DOHH2 (cell line): ENCODE measurements around the gene MICAL3.

ENCODE experiments used
- H3F3A ChIP-seq: fragments of 200-600 bp; sonication (generic), shearing (Covaris generic); 2 replicates; pipeline ENCODE4 v1.6.0; 2016; ENCODE audit warnings: antibody characterized with exemption, mild to moderate bottlenecking; ENCODE audit not compliant: control insufficient read depth, insufficient read depth
- H3K27ac ChIP-seq: fragments of 200-600 bp; sonication (generic); 2 replicates; pipeline ENCODE4 v1.5.1; 2014; ENCODE audit warnings: low read depth, mild to moderate bottlenecking, low read length, moderate library complexity
- H3K27me3 ChIP-seq: fragments of 200-600 bp; sonication (generic); 2 replicates; pipeline ENCODE4 v1.6.1; 2014; ENCODE audit warnings: mild to moderate bottlenecking, low read length, mixed read lengths; ENCODE audit not compliant: control insufficient read depth
- H3K36me3 ChIP-seq: fragments of 200-600 bp; sonication (generic); 2 replicates; pipeline ENCODE4 v1.6.1; 2014; ENCODE audit warnings: mild to moderate bottlenecking, low read length, moderate library complexity, mixed read lengths; ENCODE audit not compliant: control insufficient read depth
- H3K4me1 ChIP-seq: fragments of 200-600 bp; sonication (generic); 2 replicates; pipeline ENCODE4 v1.6.1; 2014; ENCODE audit warnings: mild to moderate bottlenecking, low read length, mixed read lengths; ENCODE audit not compliant: control insufficient read depth
- H3K4me2 ChIP-seq: fragments of 200-600 bp; sonication (generic); 2 replicates; pipeline ENCODE4 v1.6.0; 2014; ENCODE audit warnings: mild to moderate bottlenecking, low read length, moderate library complexity
- H3K4me3 ChIP-seq: fragments of 200-600 bp; sonication (generic); 2 replicates; pipeline ENCODE4 v1.5.1; 2014; ENCODE audit warnings: mild to moderate bottlenecking, low read length, mixed read lengths
- H3K79me2 ChIP-seq: fragments of 200-600 bp; sonication (generic); 2 replicates; pipeline ENCODE4 v1.6.1; 2014; ENCODE audit warnings: mild to moderate bottlenecking, low read length, mixed read lengths; ENCODE audit not compliant: control insufficient read depth
- H3K9me2 ChIP-seq: fragments of 200-600 bp; sonication (generic); replicated peaks from 2 replicates; pipeline ENCODE4 v1.6.1; 2014; ENCODE audit warnings: mild to moderate bottlenecking, low read length, mixed read lengths; ENCODE audit not compliant: control insufficient read depth
- H3K9me3 ChIP-seq: fragments of 200-600 bp; sonication (generic); 2 replicates; pipeline ENCODE4 v1.6.1; 2014; ENCODE audit warnings: antibody characterized with exemption, low read length, mixed read lengths; ENCODE audit not compliant: control insufficient read depth, insufficient read depth
- H4K20me1 ChIP-seq: fragments of 200-600 bp; sonication (generic); 2 replicates; pipeline ENCODE4 v1.6.0; 2014; ENCODE audit warnings: low read depth, mild to moderate bottlenecking, antibody characterized with exemption, low read length, moderate library complexity; ENCODE audit not compliant: control insufficient read depth, insufficient read depth
- CTCF ChIP-seq: fragments of 200-600 bp; sonication (generic); IDR thresholded peaks from one replicate; pipeline ENCODE4 v1.5.1; 2014; ENCODE audit warnings: antibody characterized with exemption, mild to moderate bottlenecking, low read depth, low read length; ENCODE audit not compliant: poor library complexity, severe bottlenecking
- EZH2phosphoT487 ChIP-seq: fragments of 200-600 bp; sonication (generic); IDR thresholded peaks from 2 replicates; pipeline ENCODE4 v1.6.1; 2017; ENCODE audit warnings: borderline replicate concordance, mild to moderate bottlenecking, antibody characterized with exemption, low read length, moderate library complexity, mixed read lengths

MICAL3 gene

GRCh38 chr22:17865183-17866055, 158.9 kb downstream of the MICAL3 start:
- peaks cover 48% of the 10 kb centered on the region for H3K36me3 ChIP-seq
- no peaks in the 10 kb centered on the region for H3F3A ChIP-seq
- no peak overlapping the region for H3K4me3 ChIP-seq
- H3K9me3 ChIP-seq = no peaks in the 10 kb centered on the region
- no peaks in the 10 kb centered on the region for H4K20me1 ChIP-seq
- H3K4me2 ChIP-seq = no peak overlapping the region
- no peaks in the 10 kb centered on the region for H3K79me2 ChIP-seq
- no peak for TF ChIP-seq EZH2phosphoT487
- TF ChIP-seq CTCF = no peak
- no peaks in the 10 kb centered on the region for H3K27me3 ChIP-seq
- no peaks in the 10 kb centered on the region for H3K4me1 ChIP-seq
- no peaks in the 10 kb centered on the region for H3K9me2 ChIP-seq
- H3K27ac ChIP-seq = no peak overlapping the region

- TF ChIP-seq EZH2phosphoT487 = no peak
- TF ChIP-seq CTCF = no peak
- Histone ChIP-seq H3K4me2 (no peak overlapping the region), H3K27me3 (no peaks in the 10 kb centered on the region), H3K4me3 (no peak overlapping the region), H3K79me2 (no peaks in the 10 kb centered on the region), H3K36me3 (peaks cover 44% of the 10 kb centered on the region), H3K9me2 (no peaks in the 10 kb centered on the region), H4K20me1 (no peaks in the 10 kb centered on the region), H3F3A (no peaks in the 10 kb centered on the region), H3K27ac (no peak overlapping the region), H3K9me3 (no peaks in the 10 kb centered on the region), H3K4me1 (no peaks in the 10 kb centered on the region)
These were observed 159.8 kb downstream of the MICAL3 start for GRCh38 chr22:17864398-17865182.

GRCh38 chr22:17862646-17863181, 161.6 kb downstream of the MICAL3 start:
- Histone ChIP-seq H3K36me3 (peaks cover 34% of the 10 kb centered on the region), H4K20me1 (no peaks in the 10 kb centered on the region), H3K4me3 (no peak overlapping the region), H3K27me3 (no peaks in the 10 kb centered on the region), H3K9me3 (no peaks in the 10 kb centered on the region), H3K4me1 (no peaks in the 10 kb centered on the region), H3K27ac (no peak overlapping the region), H3F3A (no peaks in the 10 kb centered on the region), H3K4me2 (no peak overlapping the region), H3K9me2 (no peaks in the 10 kb centered on the region), H3K79me2 (no peaks in the 10 kb centered on the region)
- TF ChIP-seq CTCF (no peak), EZH2phosphoT487 (no peak)
